Measurements from ENCODE around the gene ZCCHC7. TPM values are rescaled to one million over a fixed set of nuclear protein-coding genes. Genes with fewer than 3 reads are reported as not detected.

The ZCCHC7 gene
- total RNA-seq, 1 donor, result 25.0 TPM

DNA sequence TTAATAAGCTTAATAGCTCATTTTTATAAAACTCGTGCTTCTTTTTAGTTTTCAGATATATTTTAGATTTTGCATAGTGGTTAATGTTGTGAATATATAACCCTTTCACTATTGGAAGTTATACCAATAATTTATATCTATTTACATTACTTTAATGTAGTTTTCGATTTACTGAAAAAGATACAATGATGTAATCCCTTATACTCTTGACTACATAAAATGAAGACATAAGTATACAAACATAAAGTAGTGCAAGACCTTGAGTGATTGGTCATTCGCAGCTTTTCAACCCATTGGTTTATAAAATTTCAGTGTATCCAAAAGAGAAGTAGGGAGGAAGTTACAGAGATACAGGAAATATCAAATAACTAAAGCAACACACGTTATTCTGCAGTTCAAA lies 217.8 kb downstream of the ZCCHC7 start:
- H3K4me3 ChIP-seq (ENCODE audit: low read depth, low read length), result no peak overlapping the region
- DNase-seq (ENCODE audit: low read depth), result no peak
- TF ChIP-seq CTCF (IDR thresholded peaks at IDR 0.05; ENCODE audit: insufficient read depth, low read depth, low read length), result no peak

GRCh38 chr9:37339923-37340322 lies 219.5 kb downstream of the ZCCHC7 start:
- DNase-seq (ENCODE audit: low read depth), result no peak
- H3K4me3 ChIP-seq (ENCODE audit: low read depth, low read length), result no peak overlapping the region
- no peak for TF ChIP-seq CTCF (IDR thresholded peaks at IDR 0.05; ENCODE audit: insufficient read depth, low read depth, low read length)

DNA sequence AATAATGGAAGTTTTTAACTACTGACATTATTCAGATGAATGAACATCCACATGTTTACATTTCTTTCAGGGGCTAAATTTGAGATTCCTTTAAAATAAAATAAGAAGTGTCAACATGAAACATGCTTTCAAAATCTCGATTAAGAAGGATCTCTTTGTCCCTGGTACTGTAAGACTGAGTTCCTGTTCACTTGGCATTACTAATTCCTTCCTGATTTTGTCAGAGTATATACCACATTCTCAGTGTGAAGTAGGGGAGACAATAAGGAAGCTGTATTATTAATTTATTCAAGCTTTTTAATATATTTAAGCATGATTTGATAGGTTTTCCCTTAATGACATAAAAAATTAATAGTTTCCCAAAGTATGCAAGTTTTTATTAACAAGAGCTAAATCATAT lies 220.6 kb downstream of the ZCCHC7 start:
- no peak for DNase-seq (ENCODE audit: low read depth)
- no peak for TF ChIP-seq CTCF (IDR thresholded peaks at IDR 0.05; ENCODE audit: insufficient read depth, low read depth, low read length)
- H3K4me3 ChIP-seq (ENCODE audit: low read depth, low read length), result no peak overlapping the region

DNA sequence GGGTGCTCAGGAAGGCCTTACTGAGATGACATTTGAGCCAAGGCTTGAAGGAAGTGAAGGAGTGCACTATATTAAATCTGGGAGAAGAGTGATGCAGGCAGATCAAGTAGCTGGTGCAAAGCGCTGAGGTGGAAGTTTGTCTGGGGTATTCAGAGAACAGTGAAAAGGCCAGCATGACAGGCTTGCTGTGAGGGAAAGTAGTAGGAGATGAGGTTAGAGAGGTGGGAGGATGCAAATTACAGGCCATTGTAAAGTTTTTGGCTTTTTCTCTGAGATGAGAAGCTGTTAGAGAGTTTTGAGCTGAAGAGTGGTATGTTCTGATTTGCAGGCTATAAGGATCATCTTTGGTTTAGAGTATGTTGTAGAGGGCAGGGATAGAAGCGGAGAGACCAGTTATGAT lies 221.3 kb downstream of the ZCCHC7 start:
- DNase-seq (ENCODE audit: low read depth), result no peak
- H3K4me3 ChIP-seq (ENCODE audit: low read depth, low read length), result no peak overlapping the region
- TF ChIP-seq CTCF (IDR thresholded peaks at IDR 0.05; ENCODE audit: insufficient read depth, low read depth, low read length), result no peak

DNA sequence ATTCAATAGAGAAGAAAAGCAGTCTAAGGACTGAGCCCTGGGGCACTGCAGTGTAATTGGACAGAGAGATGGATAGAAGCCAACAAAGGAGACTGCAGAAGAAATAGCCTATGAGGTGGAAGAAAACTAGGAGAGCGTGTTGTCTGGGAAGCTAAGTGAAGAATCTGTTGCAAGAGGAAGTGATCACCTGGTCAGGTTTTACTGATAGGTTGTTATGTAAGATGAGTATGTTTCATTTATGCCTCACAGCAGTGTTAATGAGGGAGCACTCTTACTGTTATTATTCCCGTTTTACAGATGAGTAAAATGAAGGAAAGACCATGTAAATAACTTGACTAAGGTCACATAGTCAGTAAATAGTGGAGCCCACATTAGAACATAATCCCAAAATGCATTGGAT lies 222.1 kb downstream of the ZCCHC7 start:
- no peak for TF ChIP-seq CTCF (IDR thresholded peaks at IDR 0.05; ENCODE audit: insufficient read depth, low read depth, low read length)
- H3K4me3 ChIP-seq (ENCODE audit: low read depth, low read length), result no peak overlapping the region
- no peak for DNase-seq (ENCODE audit: low read depth)

GRCh38 chr9:37342895-37343294 lies 222.5 kb downstream of the ZCCHC7 start:
- TF ChIP-seq CTCF (IDR thresholded peaks at IDR 0.05; ENCODE audit: insufficient read depth, low read depth, low read length), result no peak
- DNase-seq (ENCODE audit: low read depth), result no peak
- no peak overlapping the region for H3K4me3 ChIP-seq (ENCODE audit: low read depth, low read length)

GRCh38 chr9:37343724-37344123 lies 223.3 kb downstream of the ZCCHC7 start:
- H3K4me3 ChIP-seq (ENCODE audit: low read depth, low read length), result no peak overlapping the region
- DNase-seq (ENCODE audit: low read depth), result no peak
- no peak for TF ChIP-seq CTCF (IDR thresholded peaks at IDR 0.05; ENCODE audit: insufficient read depth, low read depth, low read length)

Data from fibroblast of villous mesenchyme (primary cell).